Activated T-cell treated with anti-CD3 and anti-CD28 coated beads for 4 hours (primary cell): ENCODE results near the gene CDRT4.

Experiments
- DNase-seq: peaks from one replicate; pipeline ENCODE4 v3.0.0-alpha.2; 2020

CDRT4 gene

GRCh38 chr17:15431196-15431595 lies 36.2 kb downstream of the CDRT4 start:
- DNase-seq, result no peak

GRCh38 chr17:15424521-15424920 lies 42.9 kb downstream of the CDRT4 start:
- DNase-seq, result no peak

- DNase-seq, result no peak
Measured at GRCh38 chr17:15422392-15422965, 44.9 kb downstream of the CDRT4 start.

GRCh38 chr17:15418781-15419180 lies 48.6 kb downstream of the CDRT4 start:
- no peak for DNase-seq

- DNase-seq, result no peak
Measured at GRCh38 chr17:15414532-15415306, 52.7 kb downstream of the CDRT4 start.

GRCh38 chr17:15413101-15413771 lies 54.2 kb downstream of the CDRT4 start:
- DNase-seq, result no peak

GRCh38 chr17:15412606-15413005 lies 54.8 kb downstream of the CDRT4 start:
- no peak for DNase-seq

- no peak for DNase-seq
Measured at GRCh38 chr17:15411384-15412198, 55.8 kb downstream of the CDRT4 start.

- no peak for DNase-seq
Measured at GRCh38 chr17:15409721-15410250, 57.6 kb downstream of the CDRT4 start.

- DNase-seq, result no peak
Measured at GRCh38 chr17:15408803-15409202, 58.6 kb downstream of the CDRT4 start.

- no peak for DNase-seq
Measured at GRCh38 chr17:15406081-15406480, 61.3 kb downstream of the CDRT4 start.

- no peak for DNase-seq
Measured at GRCh38 chr17:15405058-15405415, 62.4 kb downstream of the CDRT4 start.

GRCh38 chr17:15404106-15405057 lies 63.0 kb downstream of the CDRT4 start:
- no peak for DNase-seq

GRCh38 chr17:15403276-15403939 lies 64.0 kb downstream of the CDRT4 start:
- DNase-seq, result no peak

GRCh38 chr17:15399443-15399842 lies 68.0 kb downstream of the CDRT4 start:
- DNase-seq, result no peak

GRCh38 chr17:15398736-15399331 lies 68.6 kb downstream of the CDRT4 start:
- DNase-seq, result no peak

- no peak for DNase-seq
Measured at GRCh38 chr17:15398291-15398690, 69.1 kb downstream of the CDRT4 start.

- no peak for DNase-seq
Measured at GRCh38 chr17:15397620-15398019, 69.8 kb downstream of the CDRT4 start.

- no peak for DNase-seq
Measured at GRCh38 chr17:15395091-15395490, 72.3 kb downstream of the CDRT4 start.

- no peak for DNase-seq
Measured at GRCh38 chr17:15393414-15393813, 74.0 kb downstream of the CDRT4 start.

GRCh38 chr17:15392326-15392741 lies 75.1 kb downstream of the CDRT4 start:
- DNase-seq, result no peak
